PFSK-1 (cell line): Measurements from ENCODE around the gene CHTOP.

Experiments used
- FOXP2 ChIP-seq: optimal IDR thresholded peaks from 2 replicates; pipeline ENCODE3; 2011; ENCODE audit warnings: borderline replicate concordance, control low read depth, inconsistent platforms; ENCODE audit not compliant: insufficient read depth; ENCODE audit errors: extremely low read length, extremely low read depth
- POLR2AphosphoS5 ChIP-seq: IDR thresholded peaks from 2 replicates; pipeline ENCODE4 v1.6.1; 2012; ENCODE audit warnings: low read depth, mild to moderate bottlenecking, control low read depth, low read length, moderate library complexity
- REST ChIP-seq, 2 experiments: IDR thresholded peaks; 2 replicates each; pipeline versions ENCODE4 v1.6.1 to v1.8.0; 2011 to 2012; ENCODE audit warnings: low read depth in 2 of 2, low read length in 2 of 2, control low read depth in 1 of 2, inconsistent platforms in 1 of 2, mild to moderate bottlenecking in 1 of 2, moderate library complexity in 1 of 2; ENCODE audit not compliant: insufficient read depth in 1 of 2
- SIN3A ChIP-seq: IDR thresholded peaks from 2 replicates; pipeline ENCODE4 v1.6.1; 2012; ENCODE audit warnings: mild to moderate bottlenecking, low read length, moderate library complexity, borderline replicate concordance; ENCODE audit not compliant: insufficient read depth
- TAF1 ChIP-seq: IDR thresholded peaks from 2 replicates; pipeline ENCODE4 v1.6.1; 2012; ENCODE audit warnings: low read length, control low read depth, borderline replicate concordance; ENCODE audit not compliant: insufficient read depth

The CHTOP gene

GRCh38 chr1:153688276-153688675, 54.4 kb downstream of the CHTOP start:
- no peak for TF ChIP-seq REST (IDR thresholded peaks at IDR 0.05; ENCODE audit: insufficient read depth in 1 of 2, low read depth in 2 of 2, low read length in 2 of 2)
- no peak for TF ChIP-seq POLR2AphosphoS5
- TF ChIP-seq TAF1 = no peak
- no peak for TF ChIP-seq FOXP2
- no peak for TF ChIP-seq SIN3A

- no peak for TF ChIP-seq TAF1
- TF ChIP-seq SIN3A = no peak
- TF ChIP-seq POLR2AphosphoS5 = no peak
- no peak for TF ChIP-seq FOXP2
- TF ChIP-seq REST (IDR thresholded peaks at IDR 0.05; ENCODE audit: insufficient read depth in 1 of 2, low read depth in 2 of 2, low read length in 2 of 2) = no peak
Observed at GRCh38 chr1:153688736-153689328, 55.0 kb downstream of the CHTOP start.

GRCh38 chr1:153693466-153693865, 59.6 kb downstream of the CHTOP start:
- TF ChIP-seq REST (IDR thresholded peaks at IDR 0.05; ENCODE audit: insufficient read depth in 1 of 2, low read depth in 2 of 2, low read length in 2 of 2) = no peak
- no peak for TF ChIP-seq TAF1
- TF ChIP-seq POLR2AphosphoS5 = no peak
- TF ChIP-seq SIN3A = no peak
- no peak for TF ChIP-seq FOXP2
